ENCODE results near the gene C19orf44.
"Not testable (repeated sequence)": the region's sequence is repeated elsewhere in the genome, so short reads cannot be mapped to it uniquely, and the experiment has no call there.

GRCh38 chr19:16486476-16486875 is 9.7 kb upstream of the C19orf44 start:
- TF ChIP-seq, protein P1, sequence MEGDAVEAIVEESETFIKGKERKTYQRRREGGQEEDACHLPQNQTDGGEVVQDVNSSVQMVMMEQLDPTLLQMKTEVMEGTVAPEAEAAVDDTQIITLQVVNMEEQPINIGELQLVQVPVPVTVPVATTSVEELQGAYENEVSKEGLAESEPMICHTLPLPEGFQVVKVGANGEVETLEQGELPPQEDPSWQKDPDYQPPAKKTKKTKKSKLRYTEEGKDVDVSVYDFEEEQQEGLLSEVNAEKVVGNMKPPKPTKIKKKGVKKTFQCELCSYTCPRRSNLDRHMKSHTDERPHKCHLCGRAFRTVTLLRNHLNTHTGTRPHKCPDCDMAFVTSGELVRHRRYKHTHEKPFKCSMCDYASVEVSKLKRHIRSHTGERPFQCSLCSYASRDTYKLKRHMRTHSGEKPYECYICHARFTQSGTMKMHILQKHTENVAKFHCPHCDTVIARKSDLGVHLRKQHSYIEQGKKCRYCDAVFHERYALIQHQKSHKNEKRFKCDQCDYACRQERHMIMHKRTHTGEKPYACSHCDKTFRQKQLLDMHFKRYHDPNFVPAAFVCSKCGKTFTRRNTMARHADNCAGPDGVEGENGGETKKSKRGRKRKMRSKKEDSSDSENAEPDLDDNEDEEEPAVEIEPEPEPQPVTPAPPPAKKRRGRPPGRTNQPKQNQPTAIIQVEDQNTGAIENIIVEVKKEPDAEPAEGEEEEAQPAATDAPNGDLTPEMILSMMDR (IDR thresholded peaks at IDR 0.05) = not testable (repeated sequence)
- not testable (repeated sequence) for TF ChIP-seq RCOR1 (IDR thresholded peaks at IDR 0.05; ENCODE audit: low read depth, low read length)

All from A549 (cell line).